GM12892 (cell line): ENCODE results near the gene MPPED1.

Experiments used
- DNase-seq: peaks from one replicate; pipeline ENCODE4 v3.0.0; 2011; ENCODE audit not compliant: insufficient read length
- FAIRE-seq: peaks from 2 replicates; lab custom pipeline; 2011; peaks lifted over from hg19 to GRCh38; lab: Jason Lieb, UNC
- POLR2A ChIP-seq: IDR thresholded peaks from 2 replicates; pipeline ENCODE4 v1.6.1; 2011; ENCODE audit warnings: low read depth, low read length, control low read depth
- POLR2AphosphoS5 ChIP-seq: IDR thresholded peaks from 2 replicates; pipeline ENCODE4 v1.6.1; 2011; ENCODE audit warnings: low read depth, low read length, control low read depth
- TAF1 ChIP-seq: IDR thresholded peaks from 2 replicates; pipeline ENCODE4 v1.6.1; 2011; ENCODE audit warnings: low read depth, mild to moderate bottlenecking, control low read depth, low read length, borderline replicate concordance

Gene MPPED1

GRCh38 chr22:43437871-43438475 lies 26.2 kb downstream of the MPPED1 start:
- TF ChIP-seq POLR2A: no peak
- DNase-seq: no peak
- no peak for FAIRE-seq

- FAIRE-seq (no peak), DNase-seq (no peak)
- TF ChIP-seq POLR2AphosphoS5: no peak
- TF ChIP-seq POLR2A: no peak
Measured at GRCh38 chr22:43438666-43439347, 27.0 kb downstream of the MPPED1 start.

- no peak for DNase-seq
- FAIRE-seq: no peak
- TF ChIP-seq POLR2A (no peak), POLR2AphosphoS5 (no peak), TAF1 (no peak)
Measured at GRCh38 chr22:43439368-43440103, 27.7 kb downstream of the MPPED1 start.

GRCh38 chr22:43440104-43440387 lies 28.2 kb downstream of the MPPED1 start:
- TF ChIP-seq POLR2AphosphoS5: no peak
- no peak for TF ChIP-seq TAF1
- TF ChIP-seq POLR2A: no peak
- no peak for FAIRE-seq
- DNase-seq: no peak

- TF ChIP-seq TAF1 (no peak), POLR2A (no peak), POLR2AphosphoS5 (no peak)
- no peak for FAIRE-seq
- DNase-seq: no peak
Measured at GRCh38 chr22:43440556-43440955, 28.7 kb downstream of the MPPED1 start.

- no peak for FAIRE-seq
- no peak for TF ChIP-seq POLR2A
- TF ChIP-seq POLR2AphosphoS5: no peak
- TF ChIP-seq TAF1: no peak
- no peak for DNase-seq
Measured at GRCh38 chr22:43441216-43441615, 29.4 kb downstream of the MPPED1 start.

- TF ChIP-seq POLR2A (no peak), TAF1 (no peak), POLR2AphosphoS5 (no peak)
- no peak for DNase-seq
- FAIRE-seq: no peak
Measured at GRCh38 chr22:43441751-43442150, 29.9 kb downstream of the MPPED1 start.

- TF ChIP-seq POLR2AphosphoS5 (no peak), POLR2A (no peak), TAF1 (no peak)
- DNase-seq (no peak), FAIRE-seq (no peak)
Measured at GRCh38 chr22:43442386-43443151, 30.8 kb downstream of the MPPED1 start.

- no peak for DNase-seq
- no peak for FAIRE-seq
- TF ChIP-seq TAF1: no peak
Measured at GRCh38 chr22:43443152-43443471, 31.3 kb downstream of the MPPED1 start.

GRCh38 chr22:43446037-43446803 lies 34.4 kb downstream of the MPPED1 start:
- TF ChIP-seq POLR2A: no peak
- TF ChIP-seq TAF1: no peak
- no peak for TF ChIP-seq POLR2AphosphoS5
- DNase-seq (no peak), FAIRE-seq (no peak)

- TF ChIP-seq TAF1 (no peak), POLR2AphosphoS5 (no peak), POLR2A (no peak)
- FAIRE-seq (no peak), DNase-seq (no peak)
Measured at GRCh38 chr22:43446916-43447315, 35.1 kb downstream of the MPPED1 start.

- DNase-seq: no peak
- FAIRE-seq: no peak
- TF ChIP-seq POLR2A: no peak
- no peak for TF ChIP-seq POLR2AphosphoS5
- TF ChIP-seq TAF1: no peak
Measured at GRCh38 chr22:43447380-43447779, 35.6 kb downstream of the MPPED1 start.
